ENCODE measurements around the gene TACC2. TPM values are rescaled to one million over a fixed set of nuclear protein-coding genes. Genes with fewer than 3 reads are reported as not detected.

The TACC2 gene
- total and polyA plus RNA-seq, 9 of the 15 experiments (the other 6 are each of a cell fraction or from before 2014, with no cell fraction given) = under 0.01 to 0.35 (median 0.03) TPM; not detected in 6

- FAIRE-seq (no peak), DNase-seq (ENCODE audit: extremely low read depth in 1 of 4, low spot score in 3 of 4) (no peak), ATAC-seq (no peak)
- Histone ChIP-seq H3K4me3 (no peak overlapping the region), H2AFZ (ENCODE audit: low read depth, low read length) (no peak overlapping the region), H4K20me1 (replicated peaks; ENCODE audit: control insufficient read depth, insufficient read depth, low read length) (no peaks in the 10 kb centered on the region), H3K4me1 (replicated peaks in 1 of 2; ENCODE audit: control insufficient read depth in 2 of 2, insufficient read depth in 2 of 2, low read length in 2 of 2) (no peaks in the 10 kb centered on the region), H3K9ac (ENCODE audit: insufficient read depth in 1 of 2, low read depth in 2 of 2, low read length in 2 of 2) (no peak overlapping the region), H3K9me3 (replicated peaks; ENCODE audit: control insufficient read depth, insufficient read depth, low read depth, low read length) (no peaks in the 10 kb centered on the region), H3K36me3 (ENCODE audit: control insufficient read depth, insufficient read depth, low read length) (no peaks in the 10 kb centered on the region), H3K27ac (ENCODE audit: extremely low read depth, low read depth, low read length) (no peak overlapping the region), H3K4me2 (ENCODE audit: insufficient read depth, low read length) (no peak overlapping the region), H3K79me2 (ENCODE audit: control insufficient read depth, insufficient read depth, low read length) (no peaks in the 10 kb centered on the region), H3K27me3 (ENCODE audit: control insufficient read depth in 2 of 2, insufficient read depth in 2 of 2, low read length in 2 of 2) (peaks cover 2 to 10% of the 10 kb centered on the region in 2 experiments; a peak in 2 of 5 replicates), H3K9me1 (ENCODE audit: control insufficient read depth, insufficient read depth, low read length) (no peaks in the 10 kb centered on the region)
- in situ Hi-C loops (cut with MboI) = no loop called here
- POLR2A ChIA-PET = no interaction called here
- CTCF ChIA-PET (ENCODE audit: low intra/inter-chr PET ratio) = no interaction called here
- WGBS (ENCODE audit: insufficient coverage, low coverage, missing lambda C conversion rate) = 4% methylated on average over 5 of the region's 9 CpGs
- intact Hi-C loops (cut with micrococcal nuclease) = no loop called here
- no TSS peak for BruUV-seq (replicated peaks)
- TF ChIP-seq CEBPG (CRISPR knock-in tag; IDR thresholded peaks at IDR 0.05) (no peak), CEBPG (tag; conservative IDR thresholded peaks at IDR 0.05 in 1 of 2, IDR thresholded peaks at IDR 0.05 in 1 of 2) (no peak), ZNF785 (CRISPR knock-in tag; IDR thresholded peaks at IDR 0.05) (no peak), MIER1 (IDR thresholded peaks at IDR 0.05; ENCODE audit: low read depth) (no peak), STAT6 (CRISPR knock-in tag; IDR thresholded peaks at IDR 0.05) (no peak), HDGF (IDR thresholded peaks at IDR 0.05) (no peak), ZNF583 (CRISPR knock-in tag; IDR thresholded peaks at IDR 0.05) (no peak), ZNF507 (tag; conservative IDR thresholded peaks at IDR 0.05) (no peak), ZZZ3 (IDR thresholded peaks at IDR 0.05) (no peak), PATZ1 (CRISPR knock-in tag; IDR thresholded peaks at IDR 0.05; ENCODE audit: borderline replicate concordance) (no peak), SNRNP70 (optimal IDR thresholded peaks at IDR 0.05; ENCODE audit: low read depth, low read length) (no peak), ZNF121 (CRISPR knock-in tag; conservative IDR thresholded peaks at IDR 0.05) (no peak), MXI1 (IDR thresholded peaks at IDR 0.05; ENCODE audit: low read depth, low read length) (no peak), ZFP36 (IDR thresholded peaks at IDR 0.05; ENCODE audit: low read depth, low read length, partially characterized antibody) (no peak), USF2 (CRISPR knock-in tag; IDR thresholded peaks at IDR 0.05) (no peak), ARID2 (IDR thresholded peaks at IDR 0.05) (no peak), YY1 (IDR thresholded peaks at IDR 0.05; ENCODE audit: borderline replicate concordance in 1 of 3, control insufficient read depth in 1 of 3, extremely low read depth in 1 of 3, insufficient read depth in 3 of 3, insufficient read length in 1 of 3, insufficient replicate concordance in 2 of 3, low read depth in 1 of 3, low read length in 2 of 3) (no peak)
These were observed 235.2 kb downstream of the TACC2 start for GRCh38 chr10:122224159-122224558.
